H1 (cell line): ENCODE measurements around the gene DNAJB8. TPM values are rescaled to one million over a fixed set of nuclear protein-coding genes. Genes with fewer than 3 reads are reported as not detected.

ENCODE experiments used
- CTCF ChIA-PET: fragments of 300-600 bp; sonication (Branson Sonifier 250); formaldehyde crosslinking; loops from one replicate; lab custom pipeline; 2021; ENCODE audit not compliant: partially characterized antibody; lab: Charles Lee
- POLR2A ChIA-PET: fragments of 300-600 bp; sonication (Branson Sonifier 250); formaldehyde crosslinking; loops from one replicate; lab custom pipeline; 2021; ENCODE audit warnings: inconsistent platforms; ENCODE audit not compliant: partially characterized antibody; lab: Charles Lee
- DNase-seq, 2 experiments: peaks; one replicate each; pipeline versions ENCODE4 v3.0.0 to v3.0.0-alpha.2; 2010 to 2022; ENCODE audit warnings: low spot score in 2 of 2, low read depth in 1 of 2, mixed read lengths in 1 of 2
- FAIRE-seq: peaks from 2 replicates; lab custom pipeline; 2011; peaks lifted over from hg19 to GRCh38; lab: Jason Lieb, UNC
- H2AFZ ChIP-seq: 2 replicates; pipeline ENCODE4 v1.8.1; 2012; ENCODE audit warnings: low read length, inconsistent platforms
- H2AK5ac ChIP-seq: 2 replicates; pipeline ENCODE4 v1.6.1; 2013; ENCODE audit warnings: low read depth, low read length
- H2BK120ac ChIP-seq: replicated peaks from 2 replicates; pipeline ENCODE3; 2013; ENCODE audit warnings: low read depth, low read length, inconsistent platforms
- H2BK12ac ChIP-seq: 2 replicates; pipeline ENCODE4 v1.6.1; 2013; ENCODE audit warnings: low read depth, low read length
- H2BK15ac ChIP-seq: 2 replicates; pipeline ENCODE4 v1.6.1; 2013; ENCODE audit warnings: low read length
- H2BK20ac ChIP-seq: 2 replicates; pipeline ENCODE4 v1.6.1; 2013; ENCODE audit warnings: low read length
- H2BK5ac ChIP-seq: 2 replicates; pipeline ENCODE4 v1.6.1; 2013; ENCODE audit warnings: low read depth, low read length
- H3K14ac ChIP-seq: 2 replicates; pipeline ENCODE4 v1.6.1; 2013; ENCODE audit warnings: inconsistent platforms; ENCODE audit not compliant: insufficient read length
- H3K18ac ChIP-seq: 2 replicates; pipeline ENCODE4 v1.6.1; 2013; ENCODE audit warnings: low read length; ENCODE audit errors: extremely low read depth
- H3K23ac ChIP-seq: 2 replicates; pipeline ENCODE4 v1.6.1; 2013; ENCODE audit warnings: inconsistent platforms; ENCODE audit not compliant: insufficient read length
- H3K23me2 ChIP-seq: 2 replicates; pipeline ENCODE4 v1.6.1; 2013; ENCODE audit warnings: low read depth, low read length
- H3K27ac ChIP-seq: 2 replicates; pipeline ENCODE4 v1.6.1; 2011; ENCODE audit warnings: low read depth, low read length, inconsistent platforms
- H3K27me3 ChIP-seq, 4 experiments: replicated peaks in 1 of 4; 1 replicate in 1 of 4; 2 replicates in 3 of 4; pipeline versions ENCODE4 v1.6.1 to v1.8.1; 2011 to 2013; ENCODE audit warnings: low read length in 3 of 4, mild to moderate bottlenecking in 3 of 4, inconsistent platforms in 2 of 4, mixed read lengths in 2 of 4, moderate library complexity in 1 of 4; ENCODE audit not compliant: control insufficient read depth in 3 of 4, insufficient read depth in 3 of 4; ENCODE audit errors: extremely low read depth in 1 of 4
- H3K36me3 ChIP-seq, 4 experiments: 2 replicates each; pipeline versions ENCODE4 v1.6.1 to v1.8.1; 2011 to 2013; ENCODE audit warnings: mild to moderate bottlenecking in 4 of 4, low read length in 3 of 4, moderate library complexity in 2 of 4, control low read depth in 1 of 4, inconsistent platforms in 1 of 4; ENCODE audit not compliant: insufficient read depth in 4 of 4, control insufficient read depth in 2 of 4
- H3K4ac ChIP-seq: replicated peaks from 2 replicates; pipeline ENCODE3; 2013; ENCODE audit warnings: low read length, low read depth, mixed read lengths, inconsistent platforms; ENCODE audit not compliant: insufficient read length
- H3K4me1 ChIP-seq, 4 experiments: replicated peaks in 1 of 4; 1 replicate in 1 of 4; 2 replicates in 3 of 4; pipeline versions ENCODE4 v1.6.1 to v1.8.1; 2011 to 2013; ENCODE audit warnings: low read length in 3 of 4, inconsistent platforms in 2 of 4, mixed read lengths in 1 of 4; ENCODE audit not compliant: insufficient read depth in 4 of 4, control insufficient read depth in 3 of 4
- H3K4me2 ChIP-seq, 2 experiments: 2 replicates each; pipeline versions ENCODE4 v1.6.1 to v1.8.1; 2011 to 2013; ENCODE audit warnings: low read depth in 2 of 2, low read length in 2 of 2, control low read depth in 1 of 2, inconsistent platforms in 1 of 2, mild to moderate bottlenecking in 1 of 2; ENCODE audit not compliant: insufficient read depth in 1 of 2
- H3K4me3 ChIP-seq, 4 experiments: fragments of 200-600, 300-600 bp in 1 of 4; sonication (generic), shearing (Covaris generic), sonication (Bioruptor Twin) in 1 of 4; 2 replicates each; pipeline versions ENCODE4 v1.5.1 to v1.8.1; 2011 to 2016; ENCODE audit warnings: low read length in 4 of 4, low read depth in 3 of 4, control low read depth in 2 of 4, inconsistent platforms in 2 of 4, mild to moderate bottlenecking in 2 of 4, mixed read lengths in 1 of 4, moderate library complexity in 1 of 4; ENCODE audit not compliant: insufficient read depth in 2 of 4; ENCODE audit errors: extremely low read depth in 1 of 4
- H3K56ac ChIP-seq: replicated peaks from 2 replicates; pipeline ENCODE3; 2013; ENCODE audit warnings: low read depth, mild to moderate bottlenecking, mixed read lengths, low read length, inconsistent platforms; ENCODE audit not compliant: insufficient read length
- H3K79me1 ChIP-seq: 2 replicates; pipeline ENCODE4 v1.6.1; 2013; ENCODE audit warnings: low read depth, low read length, control low read depth
- H3K79me2 ChIP-seq, 2 experiments: 2 replicates each; pipeline versions ENCODE4 v1.6.1 to v1.8.1; 2012 to 2013; ENCODE audit warnings: low read length in 2 of 2, mild to moderate bottlenecking in 2 of 2, inconsistent platforms in 1 of 2; ENCODE audit not compliant: insufficient read depth in 2 of 2, control insufficient read depth in 1 of 2
- H3K9ac ChIP-seq, 4 experiments: replicated peaks in 1 of 4; 1 replicate in 1 of 4; 2 replicates in 3 of 4; pipeline versions ENCODE4 v1.6.1 to v1.8.1; 2011 to 2013; ENCODE audit warnings: low read depth in 3 of 4, low read length in 3 of 4, control low read depth in 2 of 4, mild to moderate bottlenecking in 2 of 4, moderate library complexity in 2 of 4, inconsistent platforms in 1 of 4; ENCODE audit errors: extremely low read depth in 1 of 4
- H3K9me3 ChIP-seq, 2 experiments: 2 replicates each; pipeline versions ENCODE4 v1.6.1 to v1.8.1; 2012 to 2013; ENCODE audit warnings: mild to moderate bottlenecking in 2 of 2, moderate library complexity in 2 of 2, control low read depth in 1 of 2, inconsistent platforms in 1 of 2, low read depth in 1 of 2, low read length in 1 of 2, mixed read lengths in 1 of 2; ENCODE audit not compliant: insufficient read depth in 2 of 2
- H4K20me1 ChIP-seq, 2 experiments: replicated peaks in 1 of 2; 2 replicates each; pipeline versions ENCODE3 to v1.8.1; 2011 to 2013; ENCODE audit warnings: inconsistent platforms in 2 of 2, low read length in 2 of 2, mild to moderate bottlenecking in 1 of 2; ENCODE audit not compliant: insufficient read depth in 2 of 2, control insufficient read depth in 1 of 2
- H4K5ac ChIP-seq: 2 replicates; pipeline ENCODE4 v1.6.1; 2013; ENCODE audit warnings: low read length, low read depth, mixed read lengths, inconsistent platforms; ENCODE audit not compliant: insufficient read length
- H4K8ac ChIP-seq: 2 replicates; pipeline ENCODE4 v1.8.0; 2013; ENCODE audit warnings: mild to moderate bottlenecking, moderate library complexity, low read length, inconsistent platforms; ENCODE audit not compliant: insufficient read depth; ENCODE audit errors: extremely low read depth
- H4K91ac ChIP-seq: replicated peaks from 2 replicates; pipeline ENCODE3; 2013; ENCODE audit warnings: low read length, mixed read lengths, inconsistent platforms; ENCODE audit not compliant: insufficient read length
- ASH2L ChIP-seq: fragments of 200-600, 300-600 bp; sonication (generic); IDR thresholded peaks from one replicate; pipeline ENCODE4 v1.7.1; 2017; ENCODE audit warnings: low read length
- CBX8 ChIP-seq: fragments of 300-800, 300-1000 bp; sonication (generic); IDR thresholded peaks from 2 replicates; pipeline ENCODE4 v1.7.1; 2016; ENCODE audit warnings: low read depth, low read length, borderline replicate concordance
- CTBP2 ChIP-seq: IDR thresholded peaks from 2 replicates; pipeline ENCODE4 v1.7.0; 2011; ENCODE audit warnings: borderline replicate concordance, mild to moderate bottlenecking, moderate library complexity, mixed read lengths, low read length; ENCODE audit not compliant: insufficient read depth, insufficient read length
- EZH2 ChIP-seq: fragments of 200-600 bp; sonication (generic); IDR thresholded peaks from 2 replicates; pipeline ENCODE4 v1.7.1; 2012; ENCODE audit warnings: low read depth, mild to moderate bottlenecking, moderate library complexity, low read length, inconsistent platforms; ENCODE audit not compliant: severe bottlenecking
- RXRA ChIP-seq: IDR thresholded peaks from 2 replicates; pipeline ENCODE4 v1.6.1; 2011; ENCODE audit warnings: low read depth, mild to moderate bottlenecking, low read length, moderate library complexity; ENCODE audit not compliant: insufficient read depth
- SUZ12 ChIP-seq: fragments of 200-600 bp; sonication (generic); IDR thresholded peaks from 2 replicates; pipeline ENCODE4 v1.6.1; 2012; ENCODE audit warnings: mild to moderate bottlenecking, inconsistent platforms, low read length, moderate library complexity, mixed read lengths
- WGBS, 2 experiments: shearing (Covaris generic) in 1 of 2; methylation state at CpG; one replicate each; pipeline versions ENCODE4 v1.1.6 to v1.1.7; 2013 to 2015; ENCODE audit warnings: low lambda C conversion rate in 2 of 2, mixed read lengths in 2 of 2, inconsistent platforms in 1 of 2, low coverage in 1 of 2, missing lambda C conversion rate in 1 of 2; ENCODE audit not compliant: insufficient replicate concordance in 2 of 2, insufficient coverage in 1 of 2, insufficient read length in 1 of 2; ENCODE audit errors: extremely low coverage in 1 of 2, missing lambda C conversion rate in 1 of 2; 5-methylcytosine and 5-hydroxymethylcytosine counted together
- polyA plus RNA-seq, 7 experiments: library from polyadenylated mRNA; depleted of rRNA in 3 of 7; stranded (reverse) in 5 of 7; unstranded in 2 of 7; fragments of >200 nt in 5 of 7; fragments of 200-250 nt in 2 of 7; gene quantifications; 1 replicate in 5 of 7; 2 replicates in 1 of 7; 4 replicates in 1 of 7; pipeline versions ENCODE4 v1.2.1 to v1.2.3, GENCODE V29; 2011 to 2013; ENCODE audit warnings: missing spikeins in 2 of 7, mixed read lengths in 2 of 7
- total RNA-seq: library from RNA; stranded (reverse); fragmentation: NEBNext Ultra II Directional; extraction: Animal tissue kit (Norgen Biotek cat#: 25700); gene quantifications from 2 replicates; pipeline ENCODE4 v1.2.1, GENCODE V29; 2021

The DNAJB8 gene
- total and polyA plus RNA-seq, 2 of the 8 experiments (the other 6 are each of a cell fraction or from before 2014, with no cell fraction given), result not detected

GRCh38 chr3:128493570-128494366 is 27.1 kb upstream of the DNAJB8 start:
- no peak overlapping the region for H4K8ac ChIP-seq
- no peak overlapping the region for H2AFZ ChIP-seq
- H3K14ac ChIP-seq, result no peak overlapping the region
- H3K23me2 ChIP-seq, result peaks cover 13% of the 10 kb centered on the region; the same call in 1 of the 2 replicates
- H3K18ac ChIP-seq, result peak overlapping the region; percentile 32
- no peak overlapping the region for H3K27ac ChIP-seq
- H2BK20ac ChIP-seq, result peak overlapping the region; percentile 86; the same call in 1 of the 2 replicates
- TF ChIP-seq SUZ12 (peak; percentile 87), EZH2 (peak; percentile 76), RXRA (no peak), ASH2L (peak; percentile 52), CBX8 (0 out of 2 replicates have a peak, but pooled peaks have one; percentile 10), CTBP2 (peak; percentile 92)
- H3K4me3 ChIP-seq, result 0 out of 8 replicates have a peak overlapping the region, but pooled peaks of 1 of the 4 experiments have one; percentile 50
- DNase-seq (peak in 1 of 2 experiments; percentile 52), FAIRE-seq (no peak)
- no peak overlapping the region; the same call in 1 of the 2 replicates for H2BK15ac ChIP-seq
- peak overlapping the region; percentile 92; the same call in 1 of the 2 replicates for H2BK12ac ChIP-seq
- peak overlapping the region; percentile 28 to 63 for H3K4me2 ChIP-seq
- H4K5ac ChIP-seq, result no peak overlapping the region
- H3K36me3 ChIP-seq, result peaks cover 0 to 10% (median 0%) of the 10 kb centered on the region in 4 experiments; a peak in 1 of 8 replicates
- H4K20me1 ChIP-seq, result peaks cover 7 to 29% of the 10 kb centered on the region in 2 experiments
- H2BK5ac ChIP-seq, result peak overlapping the region; percentile 52; the same call in 1 of the 2 replicates
- peak overlapping the region; percentile 35 for H3K4ac ChIP-seq
- H2AK5ac ChIP-seq, result peak overlapping the region; percentile 43; the same call in 1 of the 2 replicates
- H3K9ac ChIP-seq, result no peak overlapping the region
- peaks cover 0 to 65% (median 41%) of the 10 kb centered on the region in 4 experiments; a peak in 6 of 7 replicates for H3K4me1 ChIP-seq
- no peaks in the 10 kb centered on the region for H3K79me1 ChIP-seq
- 9% methylated on average over 13 of the region's 13 CpGs; no CpG with 5 or more reads in 1 of the 2 experiments for WGBS, 2 experiments
- peak overlapping the region; percentile 47 for H4K91ac ChIP-seq
- H2BK120ac ChIP-seq, result no peak overlapping the region
- ChIA-PET CTCF (interaction anchor here (1.0 to 2.3 kb wide), 4 partner anchors 11 to 70 kb away, joined by 3 to 13 read pairs (median 6); no protein-coding TSS in a partner anchor), POLR2A (interaction anchor here (0.9 to 2.3 kb wide), 2 partner anchors 11 to 14 kb away, joined by 3 to 12 read pairs; no protein-coding TSS in a partner anchor)
- H3K23ac ChIP-seq, result no peak overlapping the region
- H3K9me3 ChIP-seq, result no peaks in the 10 kb centered on the region; a peak in 1 of 4 replicates
- no peak overlapping the region for H3K56ac ChIP-seq
- peaks cover 87 to 99% (median 98%) of the 10 kb centered on the region in 4 experiments for H3K27me3 ChIP-seq
- no peaks in the 10 kb centered on the region for H3K79me2 ChIP-seq
